ENCODE results near the gene DUOXA1.
"Not testable (repeated sequence)": the region's sequence is repeated elsewhere in the genome, so short reads cannot be mapped to it uniquely, and the experiment has no call there.

The DUOXA1 gene

GRCh38 chr15:45087513-45087912, 42.2 kb downstream of the DUOXA1 start:
- DNase-seq = no peak

- no peak for DNase-seq
These were observed 45.5 kb downstream of the DUOXA1 start for GRCh38 chr15:45084163-45084562.

DNA sequence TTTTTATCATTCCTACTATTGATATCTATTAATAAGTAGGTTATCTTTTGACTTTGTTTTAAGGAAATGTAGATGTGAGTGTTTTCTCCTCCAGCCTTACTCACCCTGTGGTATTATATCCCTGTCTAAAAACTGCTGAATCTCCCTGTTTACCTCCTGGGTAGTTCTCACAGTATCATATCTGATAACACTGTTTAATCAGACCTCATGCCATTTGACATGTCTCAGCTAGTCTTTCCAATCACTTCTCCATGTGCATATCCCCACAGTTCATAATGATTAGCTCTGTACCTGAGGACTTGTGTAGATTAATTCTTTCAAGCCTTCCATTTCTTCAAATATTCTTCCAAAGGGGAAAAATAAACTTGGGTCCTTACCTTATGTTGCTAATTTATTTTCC, 46.5 kb downstream of the DUOXA1 start:
- DNase-seq = no peak

- not testable (repeated sequence) for DNase-seq
These were observed 47.3 kb downstream of the DUOXA1 start for GRCh38 chr15:45082412-45082811.

DNA sequence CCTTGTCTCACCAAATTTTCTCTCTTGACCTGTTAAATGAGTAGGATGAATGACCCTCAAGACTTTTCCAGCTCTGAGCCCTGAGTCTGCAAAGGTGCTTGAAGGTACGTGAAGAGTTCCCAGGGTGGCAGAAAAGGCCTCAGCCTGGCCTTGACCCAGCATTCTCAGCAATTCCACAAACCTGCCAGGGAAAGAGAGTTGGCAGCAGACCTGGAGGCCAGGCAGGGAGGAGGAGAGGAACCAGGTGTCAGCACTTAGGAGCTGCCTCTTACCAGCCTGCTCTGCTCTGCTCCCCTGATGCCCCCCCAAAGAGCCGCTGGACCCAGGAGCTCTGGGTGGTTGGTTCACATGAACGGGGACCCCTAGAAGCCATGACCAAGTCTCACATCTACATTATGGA, 49.1 kb downstream of the DUOXA1 start:
- DNase-seq = not testable (repeated sequence)

DNA sequence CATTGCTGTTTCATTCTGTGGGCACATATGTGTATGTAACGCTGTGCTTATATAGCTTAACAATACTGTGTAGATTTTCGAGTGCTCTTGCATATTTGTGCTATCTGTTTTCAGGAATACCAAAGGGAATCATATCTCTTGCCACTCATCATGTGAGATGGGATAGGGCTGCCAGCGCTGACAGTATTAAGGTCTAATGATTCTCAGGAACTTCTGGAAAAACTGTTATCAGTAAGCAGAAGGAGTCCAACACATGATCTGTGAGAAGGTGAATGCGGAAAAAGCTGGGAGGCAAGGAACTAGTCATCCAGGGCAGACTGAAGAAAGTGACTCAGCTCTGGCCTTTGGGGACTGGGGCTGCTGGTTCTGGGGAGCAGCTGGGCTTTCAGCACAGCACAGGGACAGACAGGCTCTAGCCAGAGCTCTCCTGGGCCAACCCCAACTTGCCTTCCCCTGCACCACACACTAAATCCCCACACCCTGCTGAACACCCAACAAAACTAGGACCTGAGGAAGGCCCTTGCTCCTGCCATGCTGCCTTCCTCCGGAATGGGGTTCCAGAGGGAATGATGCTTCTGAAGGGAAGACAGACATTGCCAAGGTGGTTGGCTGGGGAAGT, 49.9 kb downstream of the DUOXA1 start:
- DNase-seq = not testable (repeated sequence)

DNA sequence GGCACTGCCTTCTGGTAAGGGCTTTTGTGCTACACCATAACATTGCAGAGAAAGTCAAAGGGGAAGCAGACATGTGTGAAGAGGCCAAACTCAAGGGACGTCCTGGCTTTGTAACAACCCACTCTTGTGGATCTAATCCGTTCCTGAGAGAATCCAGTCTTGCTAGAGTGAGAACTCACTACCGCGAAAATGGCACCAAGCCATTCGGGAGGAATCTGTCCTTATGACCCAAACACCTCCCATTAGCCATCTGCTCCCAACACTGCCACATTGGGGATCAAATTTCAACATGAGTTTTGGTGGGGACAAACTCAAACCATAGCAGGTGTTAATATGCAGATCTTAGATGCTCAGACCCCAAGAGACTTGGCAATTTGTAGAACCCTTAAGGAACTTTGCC, 50.5 kb downstream of the DUOXA1 start:
- not testable (repeated sequence) for DNase-seq

- DNase-seq = not testable (repeated sequence)
These were observed 52.3 kb downstream of the DUOXA1 start for GRCh38 chr15:45077391-45077790.

DNA sequence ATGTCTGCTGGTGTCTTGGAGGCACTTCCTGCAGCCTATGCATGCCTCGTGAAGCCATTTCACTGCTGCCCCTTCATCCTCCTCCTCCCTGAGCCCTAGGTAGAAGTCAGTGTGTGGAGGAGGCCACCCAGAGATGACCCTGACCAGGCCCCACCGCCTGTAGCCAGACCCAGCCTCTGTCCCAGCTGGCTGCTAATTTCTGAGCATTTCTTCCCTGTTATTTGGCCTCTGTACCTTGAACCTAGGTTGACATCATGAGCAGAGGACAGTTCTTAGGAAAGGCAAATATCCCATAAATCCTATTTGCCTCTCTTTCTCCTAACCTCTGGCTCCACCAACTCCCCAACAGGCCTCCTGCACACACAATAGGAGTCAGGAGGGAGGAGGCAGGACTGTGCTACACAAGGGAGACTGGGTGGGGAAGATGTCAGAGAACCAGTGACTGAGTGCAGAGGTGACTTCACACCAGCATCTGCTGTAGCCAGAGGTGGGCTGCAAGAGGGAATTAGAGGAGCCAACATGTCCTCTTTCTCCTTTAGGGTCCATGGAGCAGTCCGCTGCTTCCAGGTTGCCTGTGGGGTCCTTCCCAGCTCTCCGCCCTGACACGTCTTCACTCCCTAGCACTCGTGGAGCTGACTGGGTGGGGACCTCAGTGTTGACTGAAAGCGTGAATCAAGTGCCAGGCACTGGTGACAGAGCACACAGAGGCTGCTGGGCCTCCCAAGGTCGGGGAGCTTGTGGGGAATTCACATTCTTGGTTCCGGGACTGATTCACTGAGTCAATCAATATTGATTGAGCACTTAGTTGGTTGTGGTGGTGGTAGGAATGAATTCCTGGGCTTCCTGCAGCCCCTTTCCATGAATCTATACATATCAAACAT, 54.0 kb downstream of the DUOXA1 start:
- not testable (repeated sequence) for DNase-seq

DNA sequence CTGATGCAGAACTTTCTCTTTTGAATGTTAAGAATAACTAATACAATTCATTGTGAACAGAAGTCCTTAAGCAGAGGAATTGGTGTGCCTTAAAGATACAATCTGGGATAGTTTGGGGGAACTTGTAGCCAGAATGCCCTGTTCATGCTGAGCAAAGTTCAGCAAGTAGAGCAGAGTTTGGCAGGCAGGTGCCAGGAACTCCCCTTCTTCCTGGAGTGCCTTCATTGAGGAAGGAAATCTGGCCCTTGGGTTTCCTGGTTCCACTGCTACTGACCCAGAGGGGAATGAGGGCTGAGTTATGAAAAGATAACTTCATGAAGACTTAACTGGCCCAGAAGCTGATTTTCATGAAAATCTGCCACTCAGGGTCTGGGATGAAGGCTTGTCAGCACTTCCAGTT, 56.1 kb downstream of the DUOXA1 start:
- DNase-seq = not testable (repeated sequence)

GRCh38 chr15:45069942-45070360, 59.7 kb downstream of the DUOXA1 start:
- DNase-seq = not testable (repeated sequence)

All from T1000 (cell line).